Measurements from ENCODE around the gene MAP3K4.

Gene MAP3K4

DNA sequence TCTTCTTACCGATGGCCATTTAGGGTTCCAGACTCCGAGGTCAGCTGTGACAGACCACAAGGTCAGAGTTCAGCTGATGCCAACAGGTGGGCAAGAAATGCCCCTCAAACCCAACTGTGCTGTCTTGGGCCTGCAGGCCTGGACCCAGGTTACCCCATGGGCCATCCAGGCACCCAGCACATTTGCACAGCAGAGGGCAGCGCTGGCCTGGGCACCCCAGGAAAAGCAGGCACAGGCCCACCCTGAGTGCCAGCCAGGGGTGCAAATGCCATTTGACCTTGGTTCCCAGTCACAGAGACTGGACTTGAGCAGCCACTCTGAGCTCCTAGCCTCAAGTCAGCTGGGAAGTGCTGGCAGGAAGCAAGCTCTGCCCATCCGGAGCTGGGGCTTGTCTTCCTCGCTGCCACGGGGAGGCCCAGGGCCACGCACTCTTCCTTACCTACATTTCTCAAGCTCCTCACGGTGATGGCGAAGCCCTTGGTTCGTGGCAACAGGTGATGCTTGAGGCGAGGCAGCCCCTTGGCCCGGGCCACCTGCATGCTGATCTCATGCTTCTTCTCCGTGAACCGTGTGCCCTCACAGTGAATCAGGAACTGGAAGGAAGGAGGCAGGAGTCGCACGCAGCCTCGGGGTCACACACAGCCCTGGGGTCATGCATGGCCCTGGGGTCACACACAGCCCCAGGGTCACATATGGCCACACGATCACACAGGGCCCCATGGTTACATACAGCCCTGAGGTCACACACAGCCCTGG is 161.5 kb downstream of the MAP3K4 start:
- H3K27ac ChIP-seq, result no peak overlapping the region
- no peak overlapping the region for H3K4me3 ChIP-seq

- Histone ChIP-seq H3K4me3 (no peak overlapping the region), H3K27ac (no peak overlapping the region)
Measured at GRCh38 chr6:161153725-161154124, 162.2 kb downstream of the MAP3K4 start.

DNA sequence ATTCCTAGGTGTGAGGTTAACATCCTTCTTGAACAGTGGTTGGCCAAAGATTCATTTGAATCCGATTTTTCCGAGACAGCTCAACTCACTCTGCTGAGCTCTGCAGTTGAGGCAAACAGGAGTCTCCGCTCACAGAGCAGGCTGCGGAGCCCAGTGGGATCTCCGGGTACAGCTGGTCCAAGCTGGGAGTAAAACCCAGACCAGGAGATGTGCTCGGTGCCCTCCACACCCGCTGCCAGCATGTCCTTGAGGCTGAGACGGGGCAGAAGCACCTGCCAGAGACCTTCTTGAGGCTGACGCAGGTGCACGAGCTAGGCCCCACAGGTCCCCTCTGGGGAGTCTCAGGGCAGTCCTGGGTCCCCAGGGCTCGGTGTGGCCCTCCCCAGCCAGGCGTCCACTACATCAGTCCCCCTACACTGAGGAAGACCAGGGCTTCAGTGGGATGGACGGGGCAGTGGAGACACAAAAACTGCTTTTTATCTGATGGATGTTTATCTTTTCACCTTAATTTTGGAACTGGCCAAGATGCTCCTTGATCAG is 163.3 kb downstream of the MAP3K4 start:
- Histone ChIP-seq H3K4me3 (no peak overlapping the region), H3K27ac (no peak overlapping the region)

GRCh38 chr6:161161121-161161520 is 169.6 kb downstream of the MAP3K4 start:
- no peak overlapping the region for H3K27ac ChIP-seq

GRCh38 chr6:161161889-161162624 is 170.5 kb downstream of the MAP3K4 start:
- Histone ChIP-seq H3K4me3 (no peak overlapping the region), H3K27ac (peak overlapping the region in 3 of 21 experiments; percentile 4 to 30 (median 16))

More at GRCh38 chr6:161161121-161161520, 169.6 kb downstream of the MAP3K4 start:
- no peak overlapping the region for H3K4me3 ChIP-seq

- no peak overlapping the region for H3K4me3 ChIP-seq
- peak overlapping the region in 1 of 21 experiments; percentile 30 for H3K27ac ChIP-seq
Measured at GRCh38 chr6:161162722-161163121, 171.2 kb downstream of the MAP3K4 start.

- no peak overlapping the region for H3K27ac ChIP-seq
- no peak overlapping the region for H3K4me3 ChIP-seq
Measured at GRCh38 chr6:161163466-161164181, 172.1 kb downstream of the MAP3K4 start.

DNA sequence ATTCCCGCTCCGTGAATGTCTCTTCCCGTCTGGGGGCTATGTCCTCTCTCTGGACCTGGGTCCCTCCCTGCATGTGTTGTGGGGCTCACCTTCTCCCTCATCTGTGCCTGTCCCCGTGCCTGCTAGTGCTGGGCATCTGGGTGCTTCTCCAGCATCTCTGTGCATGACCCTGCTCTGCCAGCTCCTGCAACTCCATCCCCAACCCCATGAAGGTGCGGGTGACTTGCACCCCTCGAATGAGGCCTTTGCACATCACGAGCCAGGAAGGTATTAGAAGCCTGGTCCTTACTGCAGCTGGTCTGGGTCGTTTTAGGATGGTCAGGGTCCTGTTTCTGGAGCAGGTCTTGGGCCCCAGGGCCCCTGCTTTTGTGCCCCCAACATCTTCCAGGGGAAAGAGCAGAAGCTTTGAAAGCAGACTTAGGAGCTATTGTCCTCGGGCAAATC is 172.6 kb downstream of the MAP3K4 start:
- Histone ChIP-seq H3K27ac (no peak overlapping the region), H3K4me3 (no peak overlapping the region)

DNA sequence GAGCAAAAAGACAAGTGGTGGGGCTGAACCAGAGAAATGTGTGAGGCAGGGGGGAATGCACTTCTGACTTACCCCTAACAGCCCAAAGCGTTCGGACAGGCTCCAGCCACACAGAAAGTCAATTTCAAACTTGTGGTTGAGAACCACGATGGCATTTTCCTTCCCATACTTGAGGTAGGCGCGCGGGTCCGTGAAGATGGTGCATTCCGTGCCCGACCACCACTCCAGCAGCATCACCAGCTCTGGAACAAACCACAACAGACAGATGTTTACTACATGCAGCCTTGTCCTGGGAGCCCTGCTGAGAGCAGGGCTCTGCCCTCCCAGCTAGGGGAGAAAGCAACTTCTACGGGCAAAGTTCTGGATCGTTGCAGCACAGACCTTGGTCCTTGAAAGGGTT is 174.6 kb downstream of the MAP3K4 start:
- Histone ChIP-seq H3K27ac (no peak overlapping the region), H3K4me3 (no peak overlapping the region)

DNA sequence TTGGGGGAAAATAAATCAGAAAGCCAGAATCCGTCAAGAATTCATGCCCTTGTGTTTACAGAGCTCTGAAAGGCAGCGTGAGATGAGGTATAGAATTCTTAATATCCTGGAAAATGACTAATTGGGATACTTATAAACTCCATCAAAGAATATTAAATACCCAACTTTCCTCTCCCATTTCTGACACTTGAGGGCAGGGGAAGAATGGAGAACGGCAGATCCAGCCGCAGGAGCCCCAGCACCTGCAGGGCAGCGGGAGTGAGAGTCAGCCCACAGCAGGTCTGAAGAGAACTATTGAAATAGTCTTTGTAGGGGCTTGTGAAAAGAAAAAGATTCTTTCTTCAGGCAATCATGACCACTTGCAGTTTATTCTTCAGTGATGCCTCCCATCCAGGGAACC is 175.1 kb downstream of the MAP3K4 start:
- no peak overlapping the region for H3K27ac ChIP-seq

More for the DNA sequence above, 175.1 kb downstream of the MAP3K4 start:
- H3K4me3 ChIP-seq, result no peak overlapping the region
